GM23338 (cell line): ENCODE measurements around the gene SLC35F6. TPM values are rescaled to one million over a fixed set of nuclear protein-coding genes. Genes with fewer than 3 reads are reported as not detected.
A peak's percentile ranks its signal among the peaks of the same experiment; 100 is the strongest.

Experiments
- ATAC-seq: fragments of 200-7000 bp; cut with Tn5 transposase; 3 replicates; pipeline ENCODE4 v1.9.1; 2020
- DNase-seq: peaks from one replicate; pipeline ENCODE4 v3.0.0-alpha.2; 2015; ENCODE audit warnings: low spot score
- H2AFZ ChIP-seq: fragments of 200-600 bp; sonication (generic); 2 replicates; pipeline ENCODE4 v1.8.0; 2016; ENCODE audit warnings: antibody characterized with exemption, mild to moderate bottlenecking, moderate library complexity
- H3F3A ChIP-seq: fragments of 200-600 bp; sonication (generic); replicated peaks from 2 replicates; pipeline ENCODE4 v1.8.0; 2017; ENCODE audit warnings: antibody characterized with exemption, mixed run types, low read depth
- H3K27ac ChIP-seq: fragments of 200-600 bp; sonication (generic); 2 replicates; pipeline ENCODE4 v1.6.1; 2016; ENCODE audit warnings: low read depth
- H3K27me3 ChIP-seq: fragments of 200-600 bp; sonication (generic); 2 replicates; pipeline ENCODE4 v1.8.0; 2016; ENCODE audit warnings: mild to moderate bottlenecking, mixed run types, moderate library complexity; ENCODE audit not compliant: insufficient read depth
- H3K36me3 ChIP-seq: fragments of 200-600 bp; sonication (generic); 2 replicates; pipeline ENCODE4 v1.8.0; 2016; ENCODE audit warnings: mild to moderate bottlenecking; ENCODE audit not compliant: insufficient read depth
- H3K4me1 ChIP-seq: fragments of 200-600 bp; sonication (generic); 2 replicates; pipeline ENCODE4 v1.8.0; 2016; ENCODE audit warnings: mild to moderate bottlenecking, moderate library complexity; ENCODE audit not compliant: insufficient read depth
- H3K4me2 ChIP-seq: fragments of 200-600 bp; sonication (generic); 2 replicates; pipeline ENCODE4 v1.7.1; 2017; ENCODE audit warnings: mixed run types
- H3K4me3 ChIP-seq: fragments of 200-600 bp; sonication (generic); 2 replicates; pipeline ENCODE4 v1.6.1; 2016; ENCODE audit warnings: mixed run types
- H3K79me2 ChIP-seq: fragments of 200-600 bp; sonication (generic); replicated peaks from 2 replicates; pipeline ENCODE4 v1.8.0; 2017; ENCODE audit warnings: mild to moderate bottlenecking; ENCODE audit not compliant: insufficient read depth
- H3K9me2 ChIP-seq: fragments of 200-600 bp; sonication (generic); 2 replicates; pipeline ENCODE4 v1.8.0; 2017; ENCODE audit not compliant: insufficient read depth
- H4K20me1 ChIP-seq: fragments of 200-600 bp; sonication (generic); replicated peaks from 2 replicates; pipeline ENCODE4 v1.8.0; 2017; ENCODE audit warnings: mild to moderate bottlenecking; ENCODE audit not compliant: insufficient read depth
- H3K27ac Mint-ChIP-seq: 2 replicates; pipeline ENCODE4 v1.8.0; 2020; ENCODE audit warnings: inconsistent platforms, mild to moderate bottlenecking, moderate library complexity, mixed read lengths
- H3K27me3 Mint-ChIP-seq: 3 replicates; pipeline ENCODE4 v1.8.0; 2022; ENCODE audit warnings: low read depth, mild to moderate bottlenecking, moderate library complexity, mixed read lengths, inconsistent platforms; ENCODE audit not compliant: insufficient read depth, poor library complexity
- H3K36me3 Mint-ChIP-seq: 3 replicates; pipeline ENCODE4 v1.8.0; 2021; ENCODE audit warnings: low read depth, mild to moderate bottlenecking, inconsistent platforms, moderate library complexity, mixed read lengths
- H3K4me1 Mint-ChIP-seq: 3 replicates; pipeline ENCODE4 v1.8.0; 2020; ENCODE audit warnings: mild to moderate bottlenecking, inconsistent platforms, mixed read lengths
- H3K4me3 Mint-ChIP-seq: 3 replicates; pipeline ENCODE4 v1.8.0; 2021; ENCODE audit warnings: moderate library complexity, mild to moderate bottlenecking, inconsistent platforms, mixed read lengths
- H3K9me3 Mint-ChIP-seq: 3 replicates; pipeline ENCODE4 v1.8.0; 2020; ENCODE audit warnings: moderate library complexity, mild to moderate bottlenecking, inconsistent platforms, mixed read lengths
- CREB1 ChIP-seq: fragments of 250-450 bp; sonication (Bioruptor Pico); IDR thresholded peaks from 2 replicates; pipeline ENCODE4 v1.5.0; 2020; ENCODE audit warnings: low read depth, mild to moderate bottlenecking, moderate library complexity
- EZH2 ChIP-seq: fragments of 200-600 bp; sonication (generic); IDR thresholded peaks from one replicate; pipeline ENCODE4 v1.8.0; 2017; ENCODE audit warnings: antibody characterized with exemption, mild to moderate bottlenecking, low read depth; ENCODE audit not compliant: unreplicated experiment
- EZH2phosphoT487 ChIP-seq: fragments of 200-600 bp; sonication (generic); IDR thresholded peaks from one replicate; pipeline ENCODE4 v1.8.1; 2018; ENCODE audit warnings: antibody characterized with exemption; ENCODE audit not compliant: unreplicated experiment
- NANOG ChIP-seq: IDR thresholded peaks from 2 replicates; pipeline ENCODE4 v1.6.1; 2016; ENCODE audit warnings: antibody characterized with exemption, borderline replicate concordance
- ZNF331 ChIP-seq: fragments of 250-450 bp; sonication (Bioruptor Pico); IDR thresholded peaks from 2 replicates; pipeline ENCODE4 v1.5.0; 2020; ENCODE audit warnings: low read depth, mild to moderate bottlenecking, moderate library complexity
- polyA plus RNA-seq: library from polyadenylated mRNA; unstranded; fragments of >200 nt; fragmentation: Nextera tagmentation; extraction: Ambion mirVana; gene quantifications from 2 replicates; pipeline ENCODE4 v1.2.1, GENCODE V29; 2016
- total RNA-seq: library from RNA; depleted of rRNA; stranded (reverse); fragments of >200 nt; shearing (Covaris generic); gene quantifications from 2 replicates; pipeline ENCODE4 v1.2.3, GENCODE V29; 2014
- TF ChIP-seq, protein P1 (sequence below): IDR thresholded peaks from 2 replicates; pipeline ENCODE4 v1.6.1; 2016; ENCODE audit warnings: antibody characterized with exemption
- TF ChIP-seq, protein P2 (sequence below): IDR thresholded peaks from one replicate; pipeline ENCODE4 v1.6.1; 2018; ENCODE audit warnings: antibody characterized with exemption; ENCODE audit not compliant: unreplicated experiment
- TF ChIP-seq, protein P3 (sequence below), 2 experiments: fragments of 200-600 bp in 1 of 2; sonication (generic) in 1 of 2; conservative IDR thresholded peaks; 2 replicates each; pipeline versions ENCODE4 v1.5.1 to v1.6.1; 2016 to 2017; ENCODE audit warnings: antibody characterized with exemption in 2 of 2, low read depth in 2 of 2, mild to moderate bottlenecking in 2 of 2, moderate library complexity in 1 of 2
- TF ChIP-seq, protein P4 (sequence below): fragments of 250-450 bp; sonication (Bioruptor Pico); IDR thresholded peaks from 2 replicates; pipeline ENCODE4 v1.5.0; 2020; ENCODE audit warnings: mild to moderate bottlenecking, moderate library complexity

Gene SLC35F6
- total and polyA plus RNA-seq, 2 experiments from 2014 or later, result 6.0 to 15.0 TPM

DNA sequence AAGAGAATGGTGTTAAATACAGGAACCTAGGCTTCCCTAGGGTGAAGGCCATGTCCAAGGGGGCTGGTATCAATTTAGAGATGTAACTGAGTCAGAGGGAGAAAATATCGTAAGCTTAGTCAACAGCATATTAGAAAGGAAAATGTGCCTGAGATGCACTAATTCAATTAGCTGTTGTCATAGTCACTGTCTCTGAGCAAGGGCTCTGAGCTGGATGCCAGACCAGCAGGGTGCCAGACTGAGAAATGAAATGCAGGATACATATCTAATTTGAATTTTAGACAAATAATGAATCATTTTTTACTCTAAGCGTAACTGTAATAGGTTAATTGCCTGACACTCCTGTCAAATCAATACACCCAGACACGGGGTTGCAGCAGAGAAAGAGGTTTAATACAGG, 11.4 kb upstream of the SLC35F6 start:
- H3K27me3 Mint-ChIP-seq, result peaks cover 30% of the 10 kb centered on the region
- Histone ChIP-seq H3K9me2 (0 out of 2 replicates have a peak, but pooled peaks cover 4% of the 10 kb centered on the region), H3K79me2 (no peaks in the 10 kb centered on the region), H3F3A (peaks cover 8% of the 10 kb centered on the region), H2AFZ (no peak overlapping the region), H3K27ac (no peak overlapping the region), H3K36me3 (no peaks in the 10 kb centered on the region), H3K4me3 (no peak overlapping the region), H4K20me1 (no peaks in the 10 kb centered on the region), H3K27me3 (peaks cover 35% of the 10 kb centered on the region), H3K4me2 (peak overlapping the region; percentile 34), H3K4me1 (peaks cover 36% of the 10 kb centered on the region)
- H3K9me3 Mint-ChIP-seq, result peaks cover 13% of the 10 kb centered on the region
- peaks cover 10% of the 10 kb centered on the region for H3K36me3 Mint-ChIP-seq
- TF ChIP-seq, protein P1, sequence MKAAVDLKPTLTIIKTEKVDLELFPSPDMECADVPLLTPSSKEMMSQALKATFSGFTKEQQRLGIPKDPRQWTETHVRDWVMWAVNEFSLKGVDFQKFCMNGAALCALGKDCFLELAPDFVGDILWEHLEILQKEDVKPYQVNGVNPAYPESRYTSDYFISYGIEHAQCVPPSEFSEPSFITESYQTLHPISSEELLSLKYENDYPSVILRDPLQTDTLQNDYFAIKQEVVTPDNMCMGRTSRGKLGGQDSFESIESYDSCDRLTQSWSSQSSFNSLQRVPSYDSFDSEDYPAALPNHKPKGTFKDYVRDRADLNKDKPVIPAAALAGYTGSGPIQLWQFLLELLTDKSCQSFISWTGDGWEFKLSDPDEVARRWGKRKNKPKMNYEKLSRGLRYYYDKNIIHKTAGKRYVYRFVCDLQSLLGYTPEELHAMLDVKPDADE, result no peak
- TF ChIP-seq CREB1 (no peak), EZH2 (no peak), ZNF331 (no peak), NANOG (no peak), EZH2phosphoT487 (no peak)
- TF ChIP-seq, protein P2, sequence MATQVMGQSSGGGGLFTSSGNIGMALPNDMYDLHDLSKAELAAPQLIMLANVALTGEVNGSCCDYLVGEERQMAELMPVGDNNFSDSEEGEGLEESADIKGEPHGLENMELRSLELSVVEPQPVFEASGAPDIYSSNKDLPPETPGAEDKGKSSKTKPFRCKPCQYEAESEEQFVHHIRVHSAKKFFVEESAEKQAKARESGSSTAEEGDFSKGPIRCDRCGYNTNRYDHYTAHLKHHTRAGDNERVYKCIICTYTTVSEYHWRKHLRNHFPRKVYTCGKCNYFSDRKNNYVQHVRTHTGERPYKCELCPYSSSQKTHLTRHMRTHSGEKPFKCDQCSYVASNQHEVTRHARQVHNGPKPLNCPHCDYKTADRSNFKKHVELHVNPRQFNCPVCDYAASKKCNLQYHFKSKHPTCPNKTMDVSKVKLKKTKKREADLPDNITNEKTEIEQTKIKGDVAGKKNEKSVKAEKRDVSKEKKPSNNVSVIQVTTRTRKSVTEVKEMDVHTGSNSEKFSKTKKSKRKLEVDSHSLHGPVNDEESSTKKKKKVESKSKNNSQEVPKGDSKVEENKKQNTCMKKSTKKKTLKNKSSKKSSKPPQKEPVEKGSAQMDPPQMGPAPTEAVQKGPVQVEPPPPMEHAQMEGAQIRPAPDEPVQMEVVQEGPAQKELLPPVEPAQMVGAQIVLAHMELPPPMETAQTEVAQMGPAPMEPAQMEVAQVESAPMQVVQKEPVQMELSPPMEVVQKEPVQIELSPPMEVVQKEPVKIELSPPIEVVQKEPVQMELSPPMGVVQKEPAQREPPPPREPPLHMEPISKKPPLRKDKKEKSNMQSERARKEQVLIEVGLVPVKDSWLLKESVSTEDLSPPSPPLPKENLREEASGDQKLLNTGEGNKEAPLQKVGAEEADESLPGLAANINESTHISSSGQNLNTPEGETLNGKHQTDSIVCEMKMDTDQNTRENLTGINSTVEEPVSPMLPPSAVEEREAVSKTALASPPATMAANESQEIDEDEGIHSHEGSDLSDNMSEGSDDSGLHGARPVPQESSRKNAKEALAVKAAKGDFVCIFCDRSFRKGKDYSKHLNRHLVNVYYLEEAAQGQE, result no peak
- TF ChIP-seq, protein P3, sequence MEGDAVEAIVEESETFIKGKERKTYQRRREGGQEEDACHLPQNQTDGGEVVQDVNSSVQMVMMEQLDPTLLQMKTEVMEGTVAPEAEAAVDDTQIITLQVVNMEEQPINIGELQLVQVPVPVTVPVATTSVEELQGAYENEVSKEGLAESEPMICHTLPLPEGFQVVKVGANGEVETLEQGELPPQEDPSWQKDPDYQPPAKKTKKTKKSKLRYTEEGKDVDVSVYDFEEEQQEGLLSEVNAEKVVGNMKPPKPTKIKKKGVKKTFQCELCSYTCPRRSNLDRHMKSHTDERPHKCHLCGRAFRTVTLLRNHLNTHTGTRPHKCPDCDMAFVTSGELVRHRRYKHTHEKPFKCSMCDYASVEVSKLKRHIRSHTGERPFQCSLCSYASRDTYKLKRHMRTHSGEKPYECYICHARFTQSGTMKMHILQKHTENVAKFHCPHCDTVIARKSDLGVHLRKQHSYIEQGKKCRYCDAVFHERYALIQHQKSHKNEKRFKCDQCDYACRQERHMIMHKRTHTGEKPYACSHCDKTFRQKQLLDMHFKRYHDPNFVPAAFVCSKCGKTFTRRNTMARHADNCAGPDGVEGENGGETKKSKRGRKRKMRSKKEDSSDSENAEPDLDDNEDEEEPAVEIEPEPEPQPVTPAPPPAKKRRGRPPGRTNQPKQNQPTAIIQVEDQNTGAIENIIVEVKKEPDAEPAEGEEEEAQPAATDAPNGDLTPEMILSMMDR (conservative IDR thresholded peaks at IDR 0.05; ENCODE audit: low read depth in 2 of 2), result no peak
- TF ChIP-seq, protein P4, sequence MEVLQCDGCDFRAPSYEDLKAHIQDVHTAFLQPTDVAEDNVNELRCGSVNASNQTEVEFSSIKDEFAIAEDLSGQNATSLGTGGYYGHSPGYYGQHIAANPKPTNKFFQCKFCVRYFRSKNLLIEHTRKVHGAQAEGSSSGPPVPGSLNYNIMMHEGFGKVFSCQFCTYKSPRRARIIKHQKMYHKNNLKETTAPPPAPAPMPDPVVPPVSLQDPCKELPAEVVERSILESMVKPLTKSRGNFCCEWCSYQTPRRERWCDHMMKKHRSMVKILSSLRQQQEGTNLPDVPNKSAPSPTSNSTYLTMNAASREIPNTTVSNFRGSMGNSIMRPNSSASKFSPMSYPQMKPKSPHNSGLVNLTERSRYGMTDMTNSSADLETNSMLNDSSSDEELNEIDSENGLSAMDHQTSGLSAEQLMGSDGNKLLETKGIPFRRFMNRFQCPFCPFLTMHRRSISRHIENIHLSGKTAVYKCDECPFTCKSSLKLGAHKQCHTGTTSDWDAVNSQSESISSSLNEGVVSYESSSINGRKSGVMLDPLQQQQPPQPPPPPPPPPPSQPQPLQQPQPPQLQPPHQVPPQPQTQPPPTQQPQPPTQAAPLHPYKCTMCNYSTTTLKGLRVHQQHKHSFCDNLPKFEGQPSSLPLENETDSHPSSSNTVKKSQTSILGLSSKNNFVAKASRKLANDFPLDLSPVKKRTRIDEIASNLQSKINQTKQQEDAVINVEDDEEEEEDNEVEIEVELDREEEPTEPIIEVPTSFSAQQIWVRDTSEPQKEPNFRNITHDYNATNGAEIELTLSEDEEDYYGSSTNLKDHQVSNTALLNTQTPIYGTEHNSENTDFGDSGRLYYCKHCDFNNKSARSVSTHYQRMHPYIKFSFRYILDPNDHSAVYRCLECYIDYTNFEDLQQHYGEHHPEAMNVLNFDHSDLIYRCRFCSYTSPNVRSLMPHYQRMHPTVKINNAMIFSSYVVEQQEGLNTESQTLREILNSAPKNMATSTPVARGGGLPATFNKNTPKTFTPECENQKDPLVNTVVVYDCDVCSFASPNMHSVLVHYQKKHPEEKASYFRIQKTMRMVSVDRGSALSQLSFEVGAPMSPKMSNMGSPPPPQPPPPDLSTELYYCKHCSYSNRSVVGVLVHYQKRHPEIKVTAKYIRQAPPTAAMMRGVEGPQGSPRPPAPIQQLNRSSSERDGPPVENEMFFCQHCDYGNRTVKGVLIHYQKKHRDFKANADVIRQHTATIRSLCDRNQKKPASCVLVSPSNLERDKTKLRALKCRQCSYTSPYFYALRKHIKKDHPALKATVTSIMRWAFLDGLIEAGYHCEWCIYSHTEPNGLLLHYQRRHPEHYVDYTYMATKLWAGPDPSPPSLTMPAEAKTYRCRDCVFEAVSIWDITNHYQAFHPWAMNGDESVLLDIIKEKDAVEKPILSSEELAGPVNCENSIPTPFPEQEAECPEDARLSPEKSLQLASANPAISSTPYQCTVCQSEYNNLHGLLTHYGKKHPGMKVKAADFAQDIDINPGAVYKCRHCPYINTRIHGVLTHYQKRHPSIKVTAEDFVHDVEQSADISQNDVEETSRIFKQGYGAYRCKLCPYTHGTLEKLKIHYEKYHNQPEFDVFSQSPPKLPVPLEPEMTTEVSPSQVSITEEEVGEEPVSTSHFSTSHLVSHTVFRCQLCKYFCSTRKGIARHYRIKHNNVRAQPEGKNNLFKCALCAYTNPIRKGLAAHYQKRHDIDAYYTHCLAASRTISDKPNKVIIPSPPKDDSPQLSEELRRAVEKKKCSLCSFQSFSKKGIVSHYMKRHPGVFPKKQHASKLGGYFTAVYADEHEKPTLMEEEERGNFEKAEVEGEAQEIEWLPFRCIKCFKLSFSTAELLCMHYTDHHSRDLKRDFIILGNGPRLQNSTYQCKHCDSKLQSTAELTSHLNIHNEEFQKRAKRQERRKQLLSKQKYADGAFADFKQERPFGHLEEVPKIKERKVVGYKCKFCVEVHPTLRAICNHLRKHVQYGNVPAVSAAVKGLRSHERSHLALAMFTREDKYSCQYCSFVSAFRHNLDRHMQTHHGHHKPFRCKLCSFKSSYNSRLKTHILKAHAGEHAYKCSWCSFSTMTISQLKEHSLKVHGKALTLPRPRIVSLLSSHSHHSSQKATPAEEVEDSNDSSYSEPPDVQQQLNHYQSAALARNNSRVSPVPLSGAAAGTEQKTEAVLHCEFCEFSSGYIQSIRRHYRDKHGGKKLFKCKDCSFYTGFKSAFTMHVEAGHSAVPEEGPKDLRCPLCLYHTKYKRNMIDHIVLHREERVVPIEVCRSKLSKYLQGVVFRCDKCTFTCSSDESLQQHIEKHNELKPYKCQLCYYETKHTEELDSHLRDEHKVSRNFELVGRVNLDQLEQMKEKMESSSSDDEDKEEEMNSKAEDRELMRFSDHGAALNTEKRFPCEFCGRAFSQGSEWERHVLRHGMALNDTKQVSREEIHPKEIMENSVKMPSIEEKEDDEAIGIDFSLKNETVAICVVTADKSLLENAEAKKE, result no peak
- no peak for DNase-seq
- ATAC-seq, result no peak
- peaks cover 54% of the 10 kb centered on the region for H3K4me1 Mint-ChIP-seq
- H3K4me3 Mint-ChIP-seq, result no peak overlapping the region
- no peak overlapping the region for H3K27ac Mint-ChIP-seq
